K562 (cell line): ENCODE data around the gene OR9Q1. TPM values are rescaled to one million over a fixed set of nuclear protein-coding genes. Genes with fewer than 3 reads are reported as not detected.

Experiments
- L3MBTL2 ChIP-seq: fragments of 450-650 bp; IDR thresholded peaks from 2 replicates; pipeline ENCODE4 v1.6.1; 2016; ENCODE audit warnings: mild to moderate bottlenecking, moderate library complexity
- MGA ChIP-seq: fragments of 450-650 bp; IDR thresholded peaks from 2 replicates; pipeline ENCODE4 v1.6.1; 2016; ENCODE audit warnings: mild to moderate bottlenecking, moderate library complexity
- ZNF316 ChIP-seq: fragments of 450-650 bp; IDR thresholded peaks from 2 replicates; pipeline ENCODE4 v1.6.1; 2016
- polyA plus RNA-seq, 8 experiments: library from polyadenylated mRNA; depleted of rRNA in 4 of 8; stranded (reverse) in 5 of 8; unstranded in 3 of 8; fragments of >200 nt; fragmentation: Nextera tagmentation in 2 of 8; fragmentation: Illumina TruSeq in 1 of 8; extraction: Ambion mirVana in 2 of 8; extraction: Trizol in 1 of 8; gene quantifications; 2 replicates each; pipeline versions ENCODE4 v1.2.1 to v1.2.3, GENCODE V29; 2011 to 2014; ENCODE audit warnings: inconsistent platforms in 1 of 8, missing spikeins in 1 of 8
- total RNA-seq, 7 experiments: library from RNA; depleted of rRNA in 6 of 7; stranded (reverse); fragments of >200 nt in 6 of 7; fragmentation: Illumina TruSeq in 2 of 7; extraction: Trizol in 2 of 7; gene quantifications; 2 replicates each; pipeline versions ENCODE4 v1.2.1 to v1.2.3, GENCODE V29; 2011 to 2021; ENCODE audit warnings: low replicate concordance in 1 of 7

Gene OR9Q1
- total and polyA plus RNA-seq, 9 of the 15 experiments (the other 6 are each of a cell fraction or from before 2014, with no cell fraction given) = not detected

GRCh38 chr11:58000021-58000420 is 23.7 kb upstream of the OR9Q1 start (continued):
- TF ChIP-seq MGA = peak; percentile 29
- 0 out of 2 replicates have a peak, but pooled peaks have one; percentile 8 for TF ChIP-seq ZNF316
- peak; percentile 68 for TF ChIP-seq L3MBTL2
